ENCODE data around the gene ADGRB3. TPM values are rescaled to one million over a fixed set of nuclear protein-coding genes. Genes with fewer than 3 reads are reported as not detected.
"Not testable (repeated sequence)": the region's sequence is repeated elsewhere in the genome, so short reads cannot be mapped to it uniquely, and the experiment has no call there.

ADGRB3 gene
- polyA plus RNA-seq, 4 donors: 1.6 to 2.1 TPM; not detected in 2

DNA sequence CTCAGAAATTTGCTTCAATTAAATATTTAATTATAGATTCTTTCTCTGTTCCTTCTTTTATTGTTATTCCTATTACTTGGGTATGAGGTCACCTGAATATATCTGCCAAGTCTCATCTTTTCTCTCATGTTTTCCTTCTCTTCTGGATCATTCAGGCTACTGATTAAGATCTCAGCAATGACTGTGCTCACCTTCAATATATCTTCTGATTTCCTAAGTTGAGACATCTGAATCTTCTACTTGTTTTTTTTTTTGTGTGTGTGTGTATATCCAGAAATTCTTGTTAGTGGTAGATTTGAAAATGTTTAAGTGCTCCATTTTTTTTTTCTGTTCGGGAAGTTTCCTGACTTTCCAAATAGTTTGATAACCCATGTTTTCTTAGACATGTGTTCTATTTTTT is 108.0 kb downstream of the ADGRB3 start:
- Histone ChIP-seq H3K4me3 (ENCODE audit: low read depth in 1 of 3, low read length in 3 of 3) (no peak overlapping the region), H3K4me1 (ENCODE audit: control insufficient read depth in 3 of 3, insufficient read depth in 2 of 3, low read depth in 1 of 3, low read length in 2 of 3) (no peaks in the 10 kb centered on the region), H3K36me3 (ENCODE audit: control insufficient read depth in 3 of 3, insufficient read depth in 2 of 3, low read depth in 1 of 3, low read length in 3 of 3) (no peaks in the 10 kb centered on the region), H3K27me3 (ENCODE audit: control insufficient read depth in 3 of 3, insufficient read depth in 3 of 3, low read length in 3 of 3) (no peaks in the 10 kb centered on the region), H3K27ac (ENCODE audit: low read depth in 1 of 3, low read length in 2 of 3) (no peak overlapping the region), H3K9me3 (ENCODE audit: control insufficient read depth in 2 of 2, insufficient read depth in 1 of 2, low read depth in 1 of 2, low read length in 1 of 2) (no peaks in the 10 kb centered on the region)
- FAIRE-seq (no peak), DNase-seq (no peak)
- WGBS, 3 donors: 76 to 82% (median 79%) methylated on average over 1 of the region's 1 CpG

DNA sequence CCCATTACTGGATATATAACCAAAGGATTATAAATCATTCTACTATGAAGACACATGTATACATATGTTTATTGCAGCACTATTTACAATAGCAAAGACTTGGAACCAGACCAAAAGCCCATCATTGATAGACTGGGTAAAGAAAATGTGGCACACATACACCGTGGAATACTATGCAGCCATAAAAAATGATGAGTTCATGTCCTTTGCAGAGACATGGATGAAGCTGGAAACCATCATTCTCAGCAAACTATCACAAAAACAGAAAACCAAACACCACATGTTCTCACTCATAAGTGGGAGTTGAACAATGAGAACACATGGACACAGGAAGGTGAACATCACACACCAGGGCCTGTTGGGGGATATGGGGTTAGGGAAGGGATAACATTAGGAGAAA is 109.3 kb downstream of the ADGRB3 start:
- H3K36me3 ChIP-seq (ENCODE audit: control insufficient read depth in 3 of 3, insufficient read depth in 2 of 3, low read depth in 1 of 3, low read length in 3 of 3); H3K9me3 ChIP-seq (ENCODE audit: control insufficient read depth in 2 of 2, insufficient read depth in 1 of 2, low read depth in 1 of 2, low read length in 1 of 2); H3K4me1 ChIP-seq (ENCODE audit: control insufficient read depth in 3 of 3, insufficient read depth in 2 of 3, low read depth in 1 of 3, low read length in 2 of 3); H3K27ac ChIP-seq (ENCODE audit: low read depth in 1 of 3, low read length in 2 of 3); H3K4me3 ChIP-seq (ENCODE audit: low read depth in 1 of 3, low read length in 3 of 3); DNase-seq; H3K27me3 ChIP-seq (ENCODE audit: control insufficient read depth in 3 of 3, insufficient read depth in 3 of 3, low read length in 3 of 3); FAIRE-seq: not testable (repeated sequence)
- 38 to 76% (median 54%) methylated on average over 1 of the region's 1 CpG for WGBS, 3 donors

DNA sequence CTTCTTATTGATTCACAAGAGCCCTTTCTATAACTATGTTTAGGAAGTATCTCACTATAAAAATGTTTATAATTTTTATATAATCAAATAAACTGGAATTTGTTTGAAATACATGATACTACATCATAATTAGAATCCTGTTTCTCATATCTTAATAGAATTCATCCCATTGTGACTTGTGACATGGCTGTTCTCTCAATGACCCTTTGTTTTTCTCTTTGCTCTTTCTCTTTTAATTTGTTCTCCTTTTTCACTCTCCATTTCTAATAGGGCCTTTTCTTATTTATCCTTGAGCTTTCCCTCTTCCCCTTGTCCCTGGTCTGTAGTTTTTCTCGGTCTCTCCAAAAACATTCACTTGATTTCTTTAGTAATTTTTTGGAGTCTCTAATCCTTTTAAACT is 111.3 kb downstream of the ADGRB3 start:
- Histone ChIP-seq H3K27me3 (ENCODE audit: control insufficient read depth in 3 of 3, insufficient read depth in 3 of 3, low read length in 3 of 3) (no peaks in the 10 kb centered on the region), H3K27ac (ENCODE audit: low read depth in 1 of 3, low read length in 2 of 3) (no peak overlapping the region), H3K4me1 (ENCODE audit: control insufficient read depth in 3 of 3, insufficient read depth in 2 of 3, low read depth in 1 of 3, low read length in 2 of 3) (no peaks in the 10 kb centered on the region), H3K36me3 (ENCODE audit: control insufficient read depth in 3 of 3, insufficient read depth in 2 of 3, low read depth in 1 of 3, low read length in 3 of 3) (no peaks in the 10 kb centered on the region), H3K4me3 (ENCODE audit: low read depth in 1 of 3, low read length in 3 of 3) (no peak overlapping the region), H3K9me3 (ENCODE audit: control insufficient read depth in 2 of 2, insufficient read depth in 1 of 2, low read depth in 1 of 2, low read length in 1 of 2) (no peaks in the 10 kb centered on the region)
- FAIRE-seq (no peak), DNase-seq (no peak)
- 82 to 86% (median 86%) methylated on average over 1 of the region's 1 CpG for WGBS, 3 donors

DNA sequence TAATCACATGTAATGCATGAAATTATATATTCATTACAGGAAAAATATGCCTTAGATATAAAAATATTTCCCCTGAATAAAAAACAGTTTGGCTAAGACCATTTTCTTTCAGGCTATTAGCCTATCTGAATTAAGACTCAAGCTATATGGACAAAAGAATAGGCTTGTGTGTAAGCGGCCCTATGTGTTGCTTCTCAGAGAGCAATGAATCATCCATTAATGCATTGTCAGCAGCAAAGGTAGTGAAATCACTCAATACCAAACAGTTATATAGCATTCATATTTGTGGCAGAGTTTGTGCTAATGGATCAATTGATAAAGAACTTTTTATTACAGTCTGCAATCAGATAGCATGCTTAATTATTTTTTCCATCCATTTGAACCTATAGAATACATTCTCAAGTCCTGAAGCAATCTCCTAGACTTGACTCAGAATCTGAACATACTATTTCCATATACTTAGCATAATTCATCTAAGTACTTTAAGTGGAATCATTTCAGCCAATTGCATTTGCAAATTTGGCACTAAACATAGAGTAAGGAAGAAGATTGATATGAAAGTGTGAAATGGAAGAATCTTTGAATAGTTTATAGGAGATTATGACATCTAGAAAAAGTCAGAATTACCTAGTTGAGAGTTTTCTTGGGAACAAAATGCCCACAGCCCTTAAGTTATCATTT is 112.2 kb downstream of the ADGRB3 start:
- H3K27me3 ChIP-seq (ENCODE audit: control insufficient read depth in 3 of 3, insufficient read depth in 3 of 3, low read length in 3 of 3): no peaks in the 10 kb centered on the region
- WGBS, 3 donors: 82 to 91% (median 89%) methylated on average over 1 of the region's 1 CpG
- H3K4me1 ChIP-seq (ENCODE audit: control insufficient read depth in 3 of 3, insufficient read depth in 2 of 3, low read depth in 1 of 3, low read length in 2 of 3): no peaks in the 10 kb centered on the region
- no peak overlapping the region for H3K27ac ChIP-seq (ENCODE audit: low read depth in 1 of 3, low read length in 2 of 3)
- H3K4me3 ChIP-seq (ENCODE audit: low read depth in 1 of 3, low read length in 3 of 3): no peak overlapping the region
- no peak for FAIRE-seq
- H3K36me3 ChIP-seq (ENCODE audit: control insufficient read depth in 3 of 3, insufficient read depth in 2 of 3, low read depth in 1 of 3, low read length in 3 of 3): no peaks in the 10 kb centered on the region
- no peak for DNase-seq
- no peaks in the 10 kb centered on the region for H3K9me3 ChIP-seq (ENCODE audit: control insufficient read depth in 2 of 2, insufficient read depth in 1 of 2, low read depth in 1 of 2, low read length in 1 of 2)

DNA sequence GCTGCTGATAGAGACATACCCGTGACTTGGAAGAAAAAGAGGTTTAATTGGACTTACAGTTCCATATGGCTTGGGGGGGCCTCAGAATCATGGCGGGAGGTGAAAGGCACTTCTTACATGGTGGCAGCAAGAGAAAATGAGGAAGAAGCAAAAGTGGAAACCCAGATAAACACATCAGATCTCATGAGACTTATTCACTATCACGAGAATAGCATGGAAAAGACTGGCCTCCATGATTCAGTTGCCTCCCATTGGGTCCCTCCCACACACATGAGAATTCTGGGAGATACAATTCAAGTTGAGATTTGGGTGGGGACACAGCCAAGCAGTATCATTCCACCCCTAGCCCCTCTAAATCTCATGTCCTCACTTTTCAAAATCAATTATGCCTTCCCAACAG is 112.8 kb downstream of the ADGRB3 start:
- 82 to 89% (median 86%) methylated on average over 3 of the region's 3 CpGs for WGBS, 3 donors
- not testable (repeated sequence) for H3K36me3 ChIP-seq (ENCODE audit: control insufficient read depth in 3 of 3, insufficient read depth in 2 of 3, low read depth in 1 of 3, low read length in 3 of 3); H3K27me3 ChIP-seq (ENCODE audit: control insufficient read depth in 3 of 3, insufficient read depth in 3 of 3, low read length in 3 of 3); H3K27ac ChIP-seq (ENCODE audit: low read depth in 1 of 3, low read length in 2 of 3); H3K9me3 ChIP-seq (ENCODE audit: control insufficient read depth in 2 of 2, insufficient read depth in 1 of 2, low read depth in 1 of 2, low read length in 1 of 2); H3K4me1 ChIP-seq (ENCODE audit: control insufficient read depth in 3 of 3, insufficient read depth in 2 of 3, low read depth in 1 of 3, low read length in 2 of 3); DNase-seq; FAIRE-seq; H3K4me3 ChIP-seq (ENCODE audit: low read depth in 1 of 3, low read length in 3 of 3)

DNA sequence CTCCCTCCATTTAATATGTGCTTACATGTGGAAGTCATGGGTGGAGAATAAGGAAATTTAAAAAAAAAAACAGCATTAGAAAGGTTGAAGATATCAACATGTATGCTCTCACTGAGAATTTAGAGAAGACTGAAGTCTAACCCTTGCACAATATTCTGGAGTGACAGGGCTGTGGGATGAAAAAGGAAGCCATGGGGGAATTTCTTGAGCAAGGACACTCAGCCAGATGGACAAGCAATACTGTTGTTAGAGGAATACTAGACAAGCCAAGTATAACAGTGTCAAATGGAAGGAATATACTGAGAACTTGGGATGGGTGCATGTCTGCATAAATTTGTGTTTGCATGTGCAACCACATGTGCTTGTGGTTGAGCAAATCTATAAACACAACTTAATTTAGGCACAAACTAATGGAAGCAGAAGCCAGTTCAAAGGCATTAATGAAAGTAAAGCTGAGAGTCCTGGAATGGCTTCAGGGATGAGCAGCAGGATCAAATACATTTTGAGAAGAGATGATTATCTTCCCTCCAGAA is 119.7 kb downstream of the ADGRB3 start:
- H3K27ac ChIP-seq (ENCODE audit: low read depth in 1 of 3, low read length in 2 of 3): no peak overlapping the region
- no peaks in the 10 kb centered on the region for H3K9me3 ChIP-seq (ENCODE audit: control insufficient read depth in 2 of 2, insufficient read depth in 1 of 2, low read depth in 1 of 2, low read length in 1 of 2)
- no peaks in the 10 kb centered on the region for H3K36me3 ChIP-seq (ENCODE audit: control insufficient read depth in 3 of 3, insufficient read depth in 2 of 3, low read depth in 1 of 3, low read length in 3 of 3)
- no peak for DNase-seq
- no peaks in the 10 kb centered on the region for H3K4me1 ChIP-seq (ENCODE audit: control insufficient read depth in 3 of 3, insufficient read depth in 2 of 3, low read depth in 1 of 3, low read length in 2 of 3)
- H3K4me3 ChIP-seq (ENCODE audit: low read depth in 1 of 3, low read length in 3 of 3): no peak overlapping the region
- FAIRE-seq: no peak
- no peaks in the 10 kb centered on the region for H3K27me3 ChIP-seq (ENCODE audit: control insufficient read depth in 3 of 3, insufficient read depth in 3 of 3, low read length in 3 of 3)

DNA sequence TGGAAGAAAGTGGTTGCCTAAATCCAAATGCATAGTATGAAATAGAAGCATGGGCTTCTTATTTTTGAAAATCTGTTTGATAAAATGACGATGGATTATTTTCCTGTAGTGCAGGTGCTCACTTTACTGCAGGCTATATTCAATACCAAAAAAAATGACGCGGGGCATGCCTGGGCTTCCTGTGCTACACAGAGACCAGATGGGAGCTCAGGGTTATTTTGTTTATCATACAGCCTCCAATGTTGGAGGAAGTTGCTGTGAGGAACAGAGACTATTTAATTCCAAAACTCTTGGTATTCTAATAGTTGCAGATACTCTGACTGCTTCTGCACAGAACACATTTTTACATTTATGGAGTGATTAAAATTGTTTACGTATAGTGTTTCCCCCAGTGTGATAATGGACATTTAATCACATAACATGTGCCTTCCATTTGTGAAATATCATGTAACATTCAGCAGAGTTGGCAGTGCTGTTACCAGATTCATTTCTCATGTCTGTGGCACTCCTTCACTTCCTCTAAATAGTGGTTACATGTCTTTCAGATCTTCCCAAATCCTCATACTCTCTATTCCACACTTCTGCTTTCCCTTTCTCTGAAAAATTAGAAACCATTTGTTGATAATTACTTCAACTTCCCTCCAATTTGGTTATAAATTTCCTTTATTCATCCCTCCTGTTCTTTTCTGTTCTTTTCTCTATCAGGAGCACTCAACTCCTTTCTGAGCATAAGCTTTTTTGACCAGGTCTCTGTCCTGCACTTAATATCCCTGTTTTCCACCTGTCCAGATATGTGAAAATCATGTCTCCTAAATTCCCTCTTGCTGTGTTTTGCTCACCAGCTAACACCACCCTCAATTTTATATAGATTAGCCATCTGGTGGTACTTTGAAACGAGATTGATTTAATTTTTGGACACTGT is 121.6 kb downstream of the ADGRB3 start:
- Histone ChIP-seq H3K4me1 (ENCODE audit: control insufficient read depth in 3 of 3, insufficient read depth in 2 of 3, low read depth in 1 of 3, low read length in 2 of 3) (no peaks in the 10 kb centered on the region), H3K27ac (ENCODE audit: low read depth in 1 of 3, low read length in 2 of 3) (no peak overlapping the region), H3K36me3 (ENCODE audit: control insufficient read depth in 3 of 3, insufficient read depth in 2 of 3, low read depth in 1 of 3, low read length in 3 of 3) (no peaks in the 10 kb centered on the region), H3K27me3 (ENCODE audit: control insufficient read depth in 3 of 3, insufficient read depth in 3 of 3, low read length in 3 of 3) (no peaks in the 10 kb centered on the region), H3K4me3 (ENCODE audit: low read depth in 1 of 3, low read length in 3 of 3) (no peak overlapping the region), H3K9me3 (ENCODE audit: control insufficient read depth in 2 of 2, insufficient read depth in 1 of 2, low read depth in 1 of 2, low read length in 1 of 2) (no peaks in the 10 kb centered on the region)
- DNase-seq: no peak
- no peak for FAIRE-seq
- WGBS, 3 donors: 47 to 73% (median 58%) methylated on average over 5 of the region's 5 CpGs

DNA sequence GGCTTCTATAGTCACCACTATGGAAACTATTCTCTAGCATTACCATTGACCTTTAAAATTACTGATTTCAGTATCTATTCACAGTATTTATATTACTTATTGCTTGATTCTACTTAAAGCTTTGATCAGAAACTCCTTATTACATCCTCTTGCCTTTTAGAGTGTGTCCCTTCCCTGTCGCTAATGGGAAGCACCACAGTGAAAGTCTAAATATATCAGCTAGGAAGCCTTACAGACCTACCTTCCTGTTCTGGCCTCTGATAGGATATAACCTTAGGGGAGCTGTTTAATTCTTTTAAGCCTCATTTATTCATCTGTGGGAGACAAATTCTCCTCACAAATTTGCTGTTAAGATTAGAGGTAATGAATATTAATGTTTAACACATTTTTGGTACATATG is 122.7 kb downstream of the ADGRB3 start:
- H3K9me3 ChIP-seq (ENCODE audit: control insufficient read depth in 2 of 2, insufficient read depth in 1 of 2, low read depth in 1 of 2, low read length in 1 of 2): no peaks in the 10 kb centered on the region
- H3K36me3 ChIP-seq (ENCODE audit: control insufficient read depth in 3 of 3, insufficient read depth in 2 of 3, low read depth in 1 of 3, low read length in 3 of 3): no peaks in the 10 kb centered on the region
- FAIRE-seq: no peak
- no peak for DNase-seq
- no peaks in the 10 kb centered on the region for H3K27me3 ChIP-seq (ENCODE audit: control insufficient read depth in 3 of 3, insufficient read depth in 3 of 3, low read length in 3 of 3)
- H3K4me1 ChIP-seq (ENCODE audit: control insufficient read depth in 3 of 3, insufficient read depth in 2 of 3, low read depth in 1 of 3, low read length in 2 of 3): no peaks in the 10 kb centered on the region
- 69 to 73% (median 72%) methylated on average over 1 of the region's 1 CpG for WGBS, 3 donors
- H3K4me3 ChIP-seq (ENCODE audit: low read depth in 1 of 3, low read length in 3 of 3): no peak overlapping the region
- no peak overlapping the region for H3K27ac ChIP-seq (ENCODE audit: low read depth in 1 of 3, low read length in 2 of 3)

All from small intestine (tissue), 7 donors.